HCT116 (cell line): ENCODE measurements around the gene SMAD9. TPM values are rescaled to one million over a fixed set of nuclear protein-coding genes. Genes with fewer than 3 reads are reported as not detected.

Experiments used
- ATAC-seq: fragments of 200-7000 bp; cut with Tn5 transposase; 2 replicates; pipeline ENCODE4 v1.9.1; 2020; ENCODE audit warnings: mild to moderate bottlenecking, moderate library complexity
- BruUV-seq: library from RNA; stranded (reverse); fragments of 400-500 nt; replicated peaks from 2 replicates; lab custom pipeline; 2021; lab: Mats Ljungman, UMichigan
- CTCF ChIA-PET: fragments of 300-600 bp; sonication (Branson Sonifier 250); formaldehyde crosslinking; loops from one replicate; lab custom pipeline; 2021; ENCODE audit warnings: antibody characterized with exemption; lab: Charles Lee
- POLR2A ChIA-PET: fragments of 300-600, 350-600 bp; sonication (Branson Sonifier 250); formaldehyde crosslinking; loops from one replicate; lab custom pipeline; 2021; ENCODE audit warnings: antibody characterized with exemption; lab: Charles Lee
- RAD21 ChIA-PET, 2 experiments: fragments of 300-600 bp; sonication (Branson Sonifier 250); formaldehyde crosslinking; loops; one replicate each; lab custom pipeline; 2023; ENCODE audit warnings: low total read pairs in 2 of 2; ENCODE audit not compliant: uncharacterized antibody in 2 of 2, unreplicated experiment in 2 of 2, low non-redundant PET in 1 of 2; lab: Charles Lee
- DNase-seq: peaks from one replicate; pipeline ENCODE4 v3.0.0-alpha.2; 2010; ENCODE audit warnings: low read depth, low spot score
- H2AFZ ChIP-seq: fragments of 200-600 bp; shearing (Covaris generic), sonication (generic); 2 replicates; pipeline ENCODE4 v1.6.1; 2017; ENCODE audit warnings: low read depth, mixed run types, mixed read lengths, antibody characterized with exemption, low read length; ENCODE audit not compliant: poor library complexity, severe bottlenecking
- H3K27ac ChIP-seq: 2 replicates; pipeline ENCODE4 v1.5.1; 2012; ENCODE audit warnings: low read depth, low read length
- H3K27me3 ChIP-seq: fragments of 200-600 bp; sonication (generic); 2 replicates; pipeline ENCODE4 v1.6.1; 2016; ENCODE audit warnings: mixed run types, low read length, mixed read lengths; ENCODE audit not compliant: insufficient read depth
- H3K36me3 ChIP-seq, 2 experiments: fragments of 200-500 bp in 1 of 2; fragments of 200-600 bp in 1 of 2; sonication (Bioruptor generic) in 1 of 2; sonication (generic) in 1 of 2; 2 replicates each; pipeline versions ENCODE4 v1.5.1 to v1.6.1; 2014 to 2016; ENCODE audit warnings: low read length in 2 of 2, inconsistent platforms in 1 of 2, mixed read lengths in 1 of 2, mixed run types in 1 of 2; ENCODE audit not compliant: insufficient read depth in 2 of 2, control insufficient read depth in 1 of 2
- H3K4me1 ChIP-seq, 2 experiments: fragments of 200-600 bp in 1 of 2; sonication (generic) in 1 of 2; 2 replicates each; pipeline versions ENCODE4 v1.5.1 to v1.6.1; 2012 to 2017; ENCODE audit warnings: low read length in 2 of 2, inconsistent platforms in 1 of 2, mild to moderate bottlenecking in 1 of 2, mixed read lengths in 1 of 2, mixed run types in 1 of 2, moderate library complexity in 1 of 2; ENCODE audit not compliant: insufficient read depth in 2 of 2, control insufficient read depth in 1 of 2
- H3K4me2 ChIP-seq: fragments of 200-600 bp; sonication (generic); 2 replicates; pipeline ENCODE4 v1.6.1; 2017; ENCODE audit warnings: mixed run types, low read length, mixed read lengths
- H3K4me3 ChIP-seq, 2 experiments: fragments of 200-600 bp in 1 of 2; sonication (generic) in 1 of 2; replicated peaks in 1 of 2; 2 replicates each; pipeline ENCODE4 v1.5.1; 2011 to 2016; ENCODE audit warnings: low read length in 2 of 2, control low read depth in 1 of 2, low read depth in 1 of 2, mild to moderate bottlenecking in 1 of 2, mixed read lengths in 1 of 2, mixed run types in 1 of 2
- H3K79me2 ChIP-seq: fragments of 200-600 bp; sonication (generic); 2 replicates; pipeline ENCODE4 v1.6.1; 2017; ENCODE audit warnings: mild to moderate bottlenecking, mixed run types, low read length, moderate library complexity, mixed read lengths; ENCODE audit not compliant: insufficient read depth
- H3K9ac ChIP-seq: fragments of 200-600 bp; sonication (generic); 2 replicates; pipeline ENCODE4 v1.6.1; 2016; ENCODE audit warnings: low read length, mixed read lengths
- H3K9me2 ChIP-seq: fragments of 200-600 bp; sonication (generic), shearing (Covaris generic); 2 replicates; pipeline ENCODE4 v1.6.1; 2017; ENCODE audit warnings: mixed run types, mild to moderate bottlenecking, moderate library complexity; ENCODE audit not compliant: insufficient read depth
- H3K9me3 ChIP-seq, 2 experiments: fragments of 200-500 bp in 1 of 2; fragments of 200-600 bp in 1 of 2; sonication (Bioruptor generic) in 1 of 2; sonication (generic) in 1 of 2; 2 replicates each; pipeline ENCODE4 v1.6.1; 2014 to 2017; ENCODE audit warnings: low read length in 2 of 2, mixed read lengths in 2 of 2, inconsistent platforms in 1 of 2, low read depth in 1 of 2, mild to moderate bottlenecking in 1 of 2, mixed run types in 1 of 2, moderate library complexity in 1 of 2; ENCODE audit not compliant: control insufficient read depth in 1 of 2, insufficient read depth in 1 of 2
- H4K20me1 ChIP-seq: fragments of 200-600 bp; sonication (generic), shearing (Covaris generic); 2 replicates; pipeline ENCODE4 v1.6.1; 2017; ENCODE audit warnings: mixed run types, mild to moderate bottlenecking, moderate library complexity; ENCODE audit not compliant: insufficient read depth
- ATF3 ChIP-seq: IDR thresholded peaks from 2 replicates; pipeline ENCODE4 v1.6.1; 2012
- CBX3 ChIP-seq: IDR thresholded peaks from 2 replicates; pipeline ENCODE4 v1.6.1; 2012; ENCODE audit warnings: low read depth
- EGR1 ChIP-seq: IDR thresholded peaks from 2 replicates; pipeline ENCODE4 v1.6.1; 2012; ENCODE audit warnings: low read depth
- ELF1 ChIP-seq: IDR thresholded peaks from 2 replicates; pipeline ENCODE4 v1.6.1; 2012; ENCODE audit warnings: low read depth, borderline replicate concordance
- EZH2phosphoT487 ChIP-seq: fragments of 200-600 bp; IDR thresholded peaks from 2 replicates; pipeline ENCODE4 v1.6.1; 2018; ENCODE audit warnings: antibody characterized with exemption, borderline replicate concordance
- FOSL1 ChIP-seq: IDR thresholded peaks from 2 replicates; pipeline ENCODE4 v1.6.1; 2012; ENCODE audit warnings: low read depth
- JUND ChIP-seq: IDR thresholded peaks from 2 replicates; pipeline ENCODE4 v1.6.1; 2012
- POLR2AphosphoS5 ChIP-seq: IDR thresholded peaks from 2 replicates; pipeline ENCODE4 v1.6.1; 2011; ENCODE audit warnings: mild to moderate bottlenecking, low read depth, low read length, moderate library complexity
- RAD21 ChIP-seq: IDR thresholded peaks from 2 replicates; pipeline ENCODE4 v1.6.1; 2012; ENCODE audit warnings: low read depth, mild to moderate bottlenecking
- SIN3A ChIP-seq: IDR thresholded peaks from 2 replicates; pipeline ENCODE4 v1.6.1; 2012; ENCODE audit warnings: low read depth
- SP1 ChIP-seq: IDR thresholded peaks from 2 replicates; pipeline ENCODE4 v1.6.1; 2012; ENCODE audit warnings: low read depth
- SRF ChIP-seq: IDR thresholded peaks from 2 replicates; pipeline ENCODE4 v1.6.1; 2012; ENCODE audit warnings: low read depth
- TCF7L2 ChIP-seq: IDR thresholded peaks from 2 replicates; pipeline ENCODE4 v1.7.0; 2011; ENCODE audit warnings: borderline replicate concordance, inconsistent platforms; ENCODE audit not compliant: insufficient read depth, insufficient read length; ENCODE audit errors: extremely low read depth
- YY1 ChIP-seq: IDR thresholded peaks from 2 replicates; pipeline ENCODE4 v1.6.1; 2011; ENCODE audit warnings: low read length, low read depth, moderate library complexity, mild to moderate bottlenecking; ENCODE audit not compliant: insufficient replicate concordance; ENCODE audit errors: extremely low read depth
- ZBTB33 ChIP-seq: IDR thresholded peaks from 2 replicates; pipeline ENCODE4 v1.6.1; 2011; ENCODE audit warnings: mild to moderate bottlenecking, low read length, moderate library complexity; ENCODE audit not compliant: insufficient replicate concordance; ENCODE audit errors: extremely low read depth
- ZFX ChIP-seq: fragments of 450-650 bp; IDR thresholded peaks from 2 replicates; pipeline ENCODE4 v1.6.1; 2017
- ZNF274 ChIP-seq: fragments of 200-500 bp; sonication (Bioruptor generic); IDR thresholded peaks from 2 replicates; pipeline ENCODE4 v1.6.1; 2014; ENCODE audit warnings: mild to moderate bottlenecking, low read depth, low read length, inconsistent platforms
- intact Hi-C: fragments of 100-400 bp; cut with micrococcal nuclease; formaldehyde crosslinking; loops from 2 replicates; pipeline ENCODE4 v1.10.0; 2022
- total RNA-seq: library from RNA; stranded (reverse); gene quantifications from one replicate; pipeline ENCODE4 v1.2.1, GENCODE V29; 2021; ENCODE audit not compliant: unreplicated experiment
- TF ChIP-seq, protein P1 (sequence below), 3 experiments: fragments of 200-600 bp in 1 of 3; sonication (generic) in 1 of 3; IDR thresholded peaks in 2 of 3; conservative IDR thresholded peaks in 1 of 3; 2 replicates each; pipeline ENCODE4 v1.5.1; 2012 to 2017; ENCODE audit warnings: low read depth in 2 of 3, low read length in 2 of 3, antibody characterized with exemption in 1 of 3, borderline replicate concordance in 1 of 3, control low read depth in 1 of 3, mild to moderate bottlenecking in 1 of 3, mixed read lengths in 1 of 3, mixed run types in 1 of 3, moderate library complexity in 1 of 3; ENCODE audit not compliant: insufficient read depth in 1 of 3
- TF ChIP-seq, protein P2 (sequence below): IDR thresholded peaks from 2 replicates; pipeline ENCODE4 v1.6.1; 2012

SMAD9 gene
- total RNA-seq, 1 experiment from 2014 or later, result 4.3 TPM

DNA sequence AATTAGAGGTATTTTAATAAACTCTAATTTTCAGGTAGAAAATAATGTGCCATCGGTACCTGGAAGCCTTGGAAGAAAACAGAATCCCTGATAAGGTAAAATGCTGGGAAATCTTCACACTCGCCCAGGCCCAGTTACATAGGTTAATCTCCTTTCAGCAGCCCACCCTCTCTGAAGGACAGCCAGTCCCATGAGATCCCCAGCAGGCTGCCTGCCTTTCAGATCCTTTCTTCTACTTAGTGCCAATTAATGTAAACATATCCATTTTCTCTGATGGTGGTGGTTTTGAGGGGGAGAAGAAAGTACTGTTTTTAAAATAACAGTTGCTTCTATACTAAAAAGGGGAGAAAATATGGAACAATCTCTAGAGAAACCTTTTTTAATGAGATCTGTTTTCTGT, 12.2 kb downstream of the SMAD9 start (continued):
- TF ChIP-seq, protein P1, sequence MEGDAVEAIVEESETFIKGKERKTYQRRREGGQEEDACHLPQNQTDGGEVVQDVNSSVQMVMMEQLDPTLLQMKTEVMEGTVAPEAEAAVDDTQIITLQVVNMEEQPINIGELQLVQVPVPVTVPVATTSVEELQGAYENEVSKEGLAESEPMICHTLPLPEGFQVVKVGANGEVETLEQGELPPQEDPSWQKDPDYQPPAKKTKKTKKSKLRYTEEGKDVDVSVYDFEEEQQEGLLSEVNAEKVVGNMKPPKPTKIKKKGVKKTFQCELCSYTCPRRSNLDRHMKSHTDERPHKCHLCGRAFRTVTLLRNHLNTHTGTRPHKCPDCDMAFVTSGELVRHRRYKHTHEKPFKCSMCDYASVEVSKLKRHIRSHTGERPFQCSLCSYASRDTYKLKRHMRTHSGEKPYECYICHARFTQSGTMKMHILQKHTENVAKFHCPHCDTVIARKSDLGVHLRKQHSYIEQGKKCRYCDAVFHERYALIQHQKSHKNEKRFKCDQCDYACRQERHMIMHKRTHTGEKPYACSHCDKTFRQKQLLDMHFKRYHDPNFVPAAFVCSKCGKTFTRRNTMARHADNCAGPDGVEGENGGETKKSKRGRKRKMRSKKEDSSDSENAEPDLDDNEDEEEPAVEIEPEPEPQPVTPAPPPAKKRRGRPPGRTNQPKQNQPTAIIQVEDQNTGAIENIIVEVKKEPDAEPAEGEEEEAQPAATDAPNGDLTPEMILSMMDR (IDR thresholded peaks at IDR 0.05 in 2 of 3, conservative IDR thresholded peaks at IDR 0.05 in 1 of 3; ENCODE audit: borderline replicate concordance in 1 of 3, insufficient read depth in 1 of 3, low read depth in 2 of 3, low read length in 2 of 3), result no peak
- no peak for TF ChIP-seq CBX3

- POLR2A ChIA-PET, result no interaction called here
Observed at GRCh38 chr13:36907266-36907665, 12.8 kb downstream of the SMAD9 start.

More at GRCh38 chr13:36907266-36907665, 12.8 kb downstream of the SMAD9 start:
- H2AFZ ChIP-seq, result no peak overlapping the region
- H3K4me1 ChIP-seq, result no peaks in the 10 kb centered on the region
- no peaks in the 10 kb centered on the region for H3K9me3 ChIP-seq
- no peak overlapping the region for H3K9ac ChIP-seq
- RAD21 ChIA-PET, result no interaction called here
- BruUV-seq, result no TSS peak
- H3K9me2 ChIP-seq, result no peaks in the 10 kb centered on the region
- ATAC-seq (no peak), DNase-seq (no peak)
- no peaks in the 10 kb centered on the region for H3K36me3 ChIP-seq
- no peak overlapping the region for H3K4me3 ChIP-seq
- H4K20me1 ChIP-seq, result no peaks in the 10 kb centered on the region
- H3K27me3 ChIP-seq, result no peaks in the 10 kb centered on the region
- intact Hi-C loops, result no loop called here
- H3K79me2 ChIP-seq, result no peaks in the 10 kb centered on the region
- CTCF ChIA-PET, result no interaction called here
- H3K4me2 ChIP-seq, result no peak overlapping the region
- no peak overlapping the region for H3K27ac ChIP-seq
- TF ChIP-seq POLR2AphosphoS5 (no peak), ATF3 (no peak), RAD21 (no peak), YY1 (no peak), TCF7L2 (no peak), ZBTB33 (no peak), ZNF274 (no peak), EGR1 (no peak), CBX3 (no peak), SIN3A (no peak), EZH2phosphoT487 (no peak), SRF (no peak), FOSL1 (no peak), ELF1 (no peak), ZFX (no peak), JUND (no peak), SP1 (no peak)
- TF ChIP-seq, protein P2, sequence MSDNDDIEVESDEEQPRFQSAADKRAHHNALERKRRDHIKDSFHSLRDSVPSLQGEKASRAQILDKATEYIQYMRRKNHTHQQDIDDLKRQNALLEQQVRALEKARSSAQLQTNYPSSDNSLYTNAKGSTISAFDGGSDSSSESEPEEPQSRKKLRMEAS, result no peak
